ENCODE measurements around the gene TSPAN14. TPM values are rescaled to one million over a fixed set of nuclear protein-coding genes. Genes with fewer than 3 reads are reported as not detected.
A peak's percentile ranks its signal among the peaks of the same experiment; 100 is the strongest.

The TSPAN14 gene
- total RNA-seq, 2 experiments from 2014 or later: 100 to 104 TPM

DNA sequence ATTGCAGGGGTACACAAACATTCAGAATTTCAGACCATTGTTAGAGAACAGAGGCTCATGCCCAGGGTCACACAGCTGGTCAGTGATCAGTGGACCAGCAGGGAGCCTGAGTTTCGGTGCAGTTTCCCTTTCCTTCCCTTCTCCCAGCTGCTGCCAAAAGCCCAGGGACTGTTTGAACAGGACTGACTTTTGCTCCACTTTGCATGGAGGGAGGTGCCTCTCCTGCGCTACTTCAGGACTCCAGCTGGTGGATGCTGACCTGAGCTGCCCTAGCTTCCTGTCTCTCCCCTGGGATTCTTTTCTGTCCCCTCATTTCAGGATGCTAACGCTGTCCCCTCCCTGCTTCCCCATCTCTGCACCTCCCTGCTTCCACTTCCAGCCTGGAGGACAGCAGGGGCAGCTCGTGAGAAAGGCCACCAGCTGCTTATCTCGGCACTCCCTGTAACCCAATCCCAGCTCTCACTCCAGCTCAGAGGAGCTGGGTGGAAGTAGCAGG lies 98.1 kb downstream of the TSPAN14 start:
- DNase-seq (no peak), ATAC-seq (no peak)
- Mint-ChIP-seq H3K27ac (no peak overlapping the region), H3K27me3 (peaks cover 15% of the 10 kb centered on the region), H3K4me1 (no peaks in the 10 kb centered on the region), H3K36me3 (no peaks in the 10 kb centered on the region), H3K4me3 (no peak overlapping the region), H3K9me3 (ENCODE audit: low read depth) (no peaks in the 10 kb centered on the region)
- CTCF ChIA-PET: interaction anchor here (0.7 kb wide), 1 partner anchor 111 kb away, joined by 3 read pairs; no protein-coding TSS in a partner anchor

DNA sequence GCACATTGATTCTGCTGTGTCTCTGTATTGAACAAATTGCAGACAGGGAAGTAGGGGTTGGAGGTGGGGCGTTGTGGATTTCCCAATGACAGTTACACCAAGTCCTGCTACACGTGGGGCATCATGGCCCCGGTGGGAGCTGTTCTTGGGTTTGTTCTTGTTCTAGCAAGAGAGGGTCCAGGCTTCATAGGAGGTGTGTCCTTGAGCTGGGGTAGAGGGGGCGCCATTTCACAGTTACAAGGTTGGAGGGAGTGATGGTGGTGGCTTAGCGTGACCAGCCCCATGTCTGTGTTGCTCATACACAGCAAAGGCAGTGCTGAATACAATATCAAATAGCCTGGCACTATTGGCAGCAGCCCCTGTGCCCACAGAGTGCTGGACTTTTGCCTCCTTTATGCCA lies 99.3 kb downstream of the TSPAN14 start:
- ATAC-seq (no peak), DNase-seq (no peak)
- Mint-ChIP-seq H3K9me3 (ENCODE audit: low read depth) (no peaks in the 10 kb centered on the region), H3K4me3 (no peak overlapping the region), H3K27ac (no peak overlapping the region), H3K27me3 (peaks cover 21% of the 10 kb centered on the region), H3K36me3 (no peaks in the 10 kb centered on the region), H3K4me1 (no peaks in the 10 kb centered on the region)
- CTCF ChIA-PET: no interaction called here

DNA sequence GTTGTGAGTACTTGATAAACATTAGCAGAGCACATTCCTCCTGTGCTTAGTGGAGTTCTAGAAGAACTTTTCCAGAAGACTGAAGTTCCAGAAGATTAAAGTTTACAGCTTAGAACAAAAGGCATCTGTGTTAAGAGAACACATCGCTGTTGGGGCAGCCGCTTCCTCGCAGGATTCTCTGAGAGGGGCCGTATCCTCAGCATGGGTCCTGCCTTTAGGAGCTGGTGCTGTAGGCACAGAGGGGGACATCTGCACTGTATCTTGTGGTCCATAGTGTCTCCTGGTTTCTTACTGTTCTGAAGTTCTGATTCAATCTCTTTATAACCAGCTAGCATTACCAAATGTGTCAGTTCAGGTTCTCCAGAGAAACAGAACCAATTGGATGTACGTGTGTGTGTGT lies 99.9 kb downstream of the TSPAN14 start:
- DNase-seq: no peak
- Mint-ChIP-seq H3K4me1 (no peaks in the 10 kb centered on the region), H3K27ac (no peak overlapping the region), H3K36me3 (no peaks in the 10 kb centered on the region), H3K27me3 (peaks cover 22% of the 10 kb centered on the region), H3K4me3 (no peak overlapping the region), H3K9me3 (ENCODE audit: low read depth) (no peaks in the 10 kb centered on the region)
- CTCF ChIA-PET: no interaction called here
- no peak for ATAC-seq

DNA sequence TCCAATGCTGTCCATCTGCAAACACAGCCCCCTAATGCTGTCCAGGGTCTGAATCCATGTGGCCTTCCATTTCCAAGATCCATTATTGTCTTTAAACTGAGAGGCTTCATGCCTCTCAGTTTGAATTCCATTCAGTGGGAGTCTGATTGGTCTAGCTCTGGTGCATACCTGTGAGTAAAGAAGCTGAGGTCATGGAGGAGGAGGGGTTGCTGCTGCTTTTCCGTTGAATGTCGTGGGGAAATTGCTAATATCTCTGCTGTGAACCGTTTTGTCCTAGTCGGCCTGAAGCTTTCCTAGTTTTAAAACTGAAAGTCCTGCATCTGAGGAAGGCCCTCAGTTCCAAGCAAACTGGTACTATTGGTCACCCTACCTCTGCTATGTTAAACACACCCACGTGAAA lies 101.3 kb downstream of the TSPAN14 start:
- no peaks in the 10 kb centered on the region for H3K4me1 Mint-ChIP-seq
- CTCF ChIA-PET: interaction anchor here (1.6 kb wide), 1 partner anchor 145 kb away, joined by 4 read pairs; no protein-coding TSS in a partner anchor
- no peak for ATAC-seq
- H3K4me3 Mint-ChIP-seq: no peak overlapping the region
- no peak overlapping the region for H3K27ac Mint-ChIP-seq
- no peaks in the 10 kb centered on the region for H3K36me3 Mint-ChIP-seq
- no peak for DNase-seq
- peaks cover 22% of the 10 kb centered on the region for H3K27me3 Mint-ChIP-seq
- H3K9me3 Mint-ChIP-seq (ENCODE audit: low read depth): no peaks in the 10 kb centered on the region

DNA sequence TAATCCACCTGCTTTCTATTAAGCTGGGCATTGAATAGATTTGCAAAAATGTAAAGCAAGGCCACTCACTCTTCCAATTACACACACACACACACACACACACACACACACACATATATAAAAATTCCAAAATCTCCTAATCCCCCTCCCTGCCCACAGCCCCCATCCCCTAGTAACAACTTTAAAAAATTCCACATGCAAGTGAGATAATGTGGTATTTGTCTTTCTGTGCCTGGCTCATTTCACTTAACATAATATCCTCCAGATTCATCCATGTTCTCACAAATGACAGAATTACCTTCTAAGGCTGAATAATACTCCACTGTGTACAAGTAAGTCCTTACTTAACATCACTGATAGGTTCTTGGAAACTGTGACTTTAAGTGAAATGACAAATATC lies 107.8 kb downstream of the TSPAN14 start:
- no peaks in the 10 kb centered on the region for H3K9me3 Mint-ChIP-seq (ENCODE audit: low read depth)
- no peaks in the 10 kb centered on the region for H3K4me1 Mint-ChIP-seq
- no peak overlapping the region for H3K27ac Mint-ChIP-seq
- H3K36me3 Mint-ChIP-seq: no peaks in the 10 kb centered on the region
- CTCF ChIA-PET: no interaction called here
- H3K4me3 Mint-ChIP-seq: no peak overlapping the region
- ATAC-seq (no peak), DNase-seq (no peak)
- H3K27me3 Mint-ChIP-seq: peaks cover 18% of the 10 kb centered on the region

DNA sequence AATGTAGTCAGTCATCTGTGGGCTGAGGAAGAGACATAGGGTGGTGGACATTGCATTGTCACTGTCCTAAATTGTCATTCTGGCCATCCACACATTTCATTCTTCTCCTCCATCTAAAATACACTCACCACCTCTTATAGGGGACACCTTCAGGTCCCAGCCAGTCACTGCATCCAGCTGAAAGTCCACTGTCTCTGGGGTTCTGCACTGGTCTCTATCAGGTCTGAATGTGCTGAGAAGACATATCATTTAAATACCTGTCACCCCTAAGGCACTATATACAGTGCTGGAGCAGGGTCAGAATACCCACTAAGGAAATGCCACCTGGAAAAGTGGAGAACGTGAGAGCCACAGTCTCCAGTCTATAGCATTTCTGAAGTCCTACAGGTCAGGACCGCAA lies 113.2 kb downstream of the TSPAN14 start:
- Mint-ChIP-seq H3K27me3 (peaks cover 18% of the 10 kb centered on the region), H3K27ac (no peak overlapping the region), H3K4me3 (no peak overlapping the region), H3K36me3 (no peaks in the 10 kb centered on the region), H3K9me3 (ENCODE audit: low read depth) (no peaks in the 10 kb centered on the region), H3K4me1 (no peaks in the 10 kb centered on the region)
- ATAC-seq: no peak
- DNase-seq: no peak
- CTCF ChIA-PET: no interaction called here

DNA sequence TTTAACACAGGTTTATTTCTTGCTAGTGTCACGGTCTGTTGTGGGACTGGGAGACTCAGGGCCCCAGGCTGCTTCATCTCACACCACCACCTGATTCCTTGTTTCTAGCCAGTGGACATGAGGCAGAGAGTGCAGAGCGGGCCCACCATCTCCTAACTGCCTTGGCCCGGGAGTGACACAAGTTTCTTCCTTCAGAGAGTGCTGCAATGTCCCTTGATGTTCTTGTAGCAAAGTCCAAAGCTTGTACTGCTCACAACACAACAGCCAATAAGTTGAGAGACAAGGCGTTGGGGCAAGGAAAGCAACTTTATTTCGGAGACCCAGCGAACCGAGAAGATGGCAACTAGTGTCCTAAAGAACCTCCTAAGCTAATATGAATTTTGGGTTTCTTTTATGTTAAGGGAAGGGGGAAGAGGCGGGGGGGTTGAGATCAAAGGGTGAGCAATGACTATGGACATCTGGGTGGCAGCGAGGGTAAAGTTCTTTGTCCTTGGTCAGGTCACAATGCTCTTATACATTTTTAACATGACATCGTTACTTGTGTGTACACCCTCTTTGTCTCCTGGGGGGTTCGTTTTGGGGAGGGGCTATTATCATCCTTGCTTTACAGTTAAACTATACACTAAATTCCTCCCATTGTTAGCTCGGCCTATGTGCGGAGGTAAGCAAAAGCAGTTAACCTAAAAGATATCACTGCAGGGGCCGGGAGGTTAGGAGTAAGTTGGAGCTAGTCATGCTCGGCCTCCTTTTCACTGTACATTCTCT lies 115.2 kb downstream of the TSPAN14 start:
- Mint-ChIP-seq H3K9me3 (ENCODE audit: low read depth) (no peaks in the 10 kb centered on the region), H3K36me3 (no peaks in the 10 kb centered on the region), H3K4me1 (no peaks in the 10 kb centered on the region), H3K27ac (no peak overlapping the region), H3K27me3 (peaks cover 15% of the 10 kb centered on the region), H3K4me3 (no peak overlapping the region)
- DNase-seq (no peak), ATAC-seq (no peak)
- CTCF ChIA-PET: no interaction called here

DNA sequence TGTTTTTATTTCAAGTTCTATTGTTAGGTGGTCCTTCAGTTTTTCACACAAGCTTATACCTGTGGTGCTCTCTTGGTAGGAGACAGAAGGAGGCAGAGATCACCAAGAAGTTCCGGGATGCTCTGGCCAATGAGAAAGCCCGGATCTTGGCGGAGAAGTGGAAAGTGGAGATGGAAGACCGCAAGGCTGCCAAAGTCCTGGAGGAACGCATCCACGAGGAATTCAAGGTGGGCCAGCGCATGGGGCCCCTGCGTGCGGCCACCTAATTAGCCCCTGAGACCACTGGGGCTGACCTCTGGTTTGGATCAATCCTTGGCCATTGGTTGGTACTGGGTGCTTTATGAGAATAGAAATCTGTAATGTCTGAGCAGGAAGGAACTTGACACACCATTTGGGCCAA lies 117.2 kb downstream of the TSPAN14 start:
- Mint-ChIP-seq H3K4me1 (no peaks in the 10 kb centered on the region), H3K4me3 (no peak overlapping the region), H3K27me3 (peaks cover 11% of the 10 kb centered on the region), H3K9me3 (ENCODE audit: low read depth) (no peaks in the 10 kb centered on the region), H3K27ac (no peak overlapping the region), H3K36me3 (no peaks in the 10 kb centered on the region)
- no peak for DNase-seq
- CTCF ChIA-PET: interaction anchor here (1.1 kb wide), 1 partner anchor 92 kb away, joined by 4 read pairs; no protein-coding TSS in a partner anchor
- no peak for ATAC-seq

DNA sequence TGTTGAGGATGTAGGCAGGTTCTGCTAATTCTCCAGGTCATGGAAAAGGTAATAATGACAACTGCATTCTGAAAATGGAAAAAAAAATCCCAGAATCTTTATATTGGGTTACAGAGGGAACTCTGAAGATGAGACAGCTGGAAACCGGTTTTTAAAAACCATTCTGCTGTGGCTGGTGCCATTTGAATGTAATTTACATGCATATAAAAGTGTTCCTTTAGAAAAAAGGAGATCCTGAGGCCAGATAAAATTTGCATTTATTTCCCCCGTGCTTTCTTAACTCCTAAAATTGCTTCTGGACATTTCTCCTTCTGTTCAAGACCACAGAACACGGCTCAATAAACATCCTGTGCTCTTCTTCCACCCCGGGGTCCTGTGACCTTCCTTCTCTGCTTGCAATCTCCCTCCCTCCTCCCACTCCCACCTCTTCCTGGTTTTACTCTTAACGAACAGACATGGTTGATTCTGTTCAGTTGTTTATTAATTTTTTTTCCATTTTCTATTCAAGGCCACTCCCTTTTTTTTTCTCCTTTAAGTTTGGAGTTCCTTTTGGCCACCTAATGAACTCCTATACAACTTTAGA lies 125.2 kb downstream of the TSPAN14 start:
- H3K4me1 Mint-ChIP-seq: peaks cover 3% of the 10 kb centered on the region
- peaks cover 23% of the 10 kb centered on the region for H3K27me3 Mint-ChIP-seq
- CTCF ChIA-PET: interaction anchor here (1.0 kb wide), 1 partner anchor 20 kb away, joined by 3 read pairs; no protein-coding TSS in a partner anchor
- DNase-seq: no peak
- no peak for ATAC-seq
- H3K4me3 Mint-ChIP-seq: no peak overlapping the region
- H3K27ac Mint-ChIP-seq: no peak overlapping the region
- no peaks in the 10 kb centered on the region for H3K9me3 Mint-ChIP-seq (ENCODE audit: low read depth)
- no peaks in the 10 kb centered on the region for H3K36me3 Mint-ChIP-seq

DNA sequence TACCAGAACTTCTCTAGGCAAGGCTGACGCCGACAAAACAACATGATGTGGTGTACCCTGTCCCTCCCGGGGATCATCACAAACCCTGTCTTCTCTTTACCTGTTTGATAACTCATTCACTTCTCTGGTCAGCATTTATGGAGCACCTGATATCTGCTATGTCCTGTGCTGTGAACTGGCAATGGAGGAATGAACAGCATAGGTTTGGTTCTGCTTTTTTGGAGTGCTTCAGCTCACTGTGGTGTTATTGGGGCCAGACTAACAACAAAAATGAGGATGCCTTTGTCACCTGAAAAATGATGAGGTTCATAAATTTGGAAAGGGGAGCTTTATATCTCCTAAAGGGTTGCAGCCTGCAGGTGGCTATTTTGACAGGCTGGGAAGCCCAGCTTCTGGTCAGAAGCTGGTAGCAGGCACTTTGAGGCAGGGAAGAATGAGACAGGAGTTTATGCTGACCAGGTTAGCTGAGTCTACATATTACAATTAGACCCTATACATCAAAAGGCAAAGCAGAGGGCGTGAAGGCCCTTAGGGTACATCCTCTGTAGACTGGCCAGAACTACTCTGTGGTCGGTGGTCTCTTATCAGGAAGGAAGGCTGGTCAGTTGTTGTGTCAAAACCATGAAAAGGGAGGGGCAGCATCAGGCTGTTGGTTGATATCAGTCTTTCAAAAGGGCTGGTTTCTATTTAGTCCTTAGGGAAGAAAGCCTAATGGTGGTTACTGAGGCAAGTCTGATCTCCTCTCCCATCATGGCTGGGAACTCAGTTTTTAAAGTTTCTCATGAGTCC lies 125.9 kb downstream of the TSPAN14 start:
- H3K9me3 Mint-ChIP-seq (ENCODE audit: low read depth): no peaks in the 10 kb centered on the region
- DNase-seq (peak; percentile 9), ATAC-seq (no peak)
- CTCF ChIA-PET: no interaction called here
- no peak overlapping the region for H3K4me3 Mint-ChIP-seq
- peaks cover 3% of the 10 kb centered on the region for H3K4me1 Mint-ChIP-seq
- no peak overlapping the region for H3K27ac Mint-ChIP-seq
- peaks cover 27% of the 10 kb centered on the region for H3K27me3 Mint-ChIP-seq
- no peaks in the 10 kb centered on the region for H3K36me3 Mint-ChIP-seq

DNA sequence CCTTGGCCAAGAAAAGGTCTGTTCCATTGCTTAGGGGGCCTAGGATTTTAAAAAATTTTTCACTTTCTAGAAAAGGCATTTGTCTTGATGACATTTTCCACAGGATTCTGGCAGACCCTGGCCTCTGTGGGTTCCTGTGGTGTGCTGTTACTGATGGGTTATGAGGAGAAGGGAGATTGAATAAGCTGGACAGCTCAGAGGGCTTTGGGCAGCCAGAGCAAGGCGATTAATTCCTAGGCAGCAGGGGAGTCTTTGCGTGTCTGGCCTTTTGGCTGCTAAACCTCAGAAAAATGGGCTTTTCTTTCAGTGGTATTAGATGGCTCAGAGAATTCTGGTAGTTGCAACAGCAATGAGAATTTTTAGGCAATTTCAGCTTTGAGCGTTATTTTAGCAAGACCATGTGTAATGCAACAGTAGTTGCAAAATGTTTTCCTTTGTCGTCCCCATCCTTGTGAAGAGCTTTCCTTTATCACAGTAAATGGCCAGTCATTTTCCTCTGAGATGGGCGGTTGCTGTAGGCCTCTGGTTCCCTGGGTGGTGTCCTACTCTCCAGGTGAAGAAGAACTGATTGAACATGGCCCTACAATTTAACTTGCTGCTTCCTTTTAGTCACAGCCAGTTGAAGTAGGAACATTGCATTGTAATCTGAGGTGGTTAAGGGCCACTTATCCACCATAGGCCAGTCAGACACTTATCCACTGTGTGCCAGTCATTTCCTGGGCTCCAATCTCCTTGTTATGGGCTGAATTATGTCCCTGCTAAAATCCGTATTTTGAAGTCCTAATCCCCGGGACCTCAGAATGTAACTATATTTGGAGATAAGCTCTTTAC lies 126.7 kb downstream of the TSPAN14 start:
- no peaks in the 10 kb centered on the region for H3K9me3 Mint-ChIP-seq (ENCODE audit: low read depth)
- peak; percentile 2 for DNase-seq
- H3K4me1 Mint-ChIP-seq: peaks cover 3% of the 10 kb centered on the region

DNA sequence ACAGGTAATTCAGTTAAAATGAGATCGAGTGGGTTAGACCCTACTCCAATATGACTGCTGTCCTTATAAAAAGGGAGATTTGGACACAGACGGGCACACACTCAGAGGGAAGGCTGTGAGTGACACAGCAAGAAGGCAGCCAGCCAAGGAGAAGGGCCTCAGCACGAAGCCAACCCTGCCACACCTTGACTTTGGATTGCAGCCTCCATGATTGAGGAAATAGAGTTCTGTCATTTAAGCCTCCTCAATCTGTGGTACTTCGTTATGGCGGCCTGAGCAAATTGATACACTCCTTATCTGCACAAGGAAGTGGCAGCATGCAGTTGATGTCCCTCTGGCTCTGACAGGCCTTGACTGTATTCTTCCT lies 127.3 kb downstream of the TSPAN14 start:
- peaks cover 27% of the 10 kb centered on the region for H3K27me3 Mint-ChIP-seq
- H3K4me3 Mint-ChIP-seq: no peak overlapping the region
- H3K27ac Mint-ChIP-seq: no peak overlapping the region
- no peaks in the 10 kb centered on the region for H3K36me3 Mint-ChIP-seq
- peaks cover 3% of the 10 kb centered on the region for H3K4me1 Mint-ChIP-seq
- H3K9me3 Mint-ChIP-seq (ENCODE audit: low read depth): no peaks in the 10 kb centered on the region
- DNase-seq (peak; percentile 21), ATAC-seq (no peak)
- CTCF ChIA-PET: no interaction called here

More for the DNA sequence above, 126.7 kb downstream of the TSPAN14 start:
- Mint-ChIP-seq H3K27ac (no peak overlapping the region), H3K4me3 (no peak overlapping the region), H3K27me3 (peaks cover 27% of the 10 kb centered on the region), H3K36me3 (no peaks in the 10 kb centered on the region)
- ATAC-seq: no peak
- CTCF ChIA-PET: no interaction called here
